Keratinocyte (primary cell): ENCODE results near the gene MUTYH. TPM values are rescaled to one million over a fixed set of nuclear protein-coding genes. Genes with fewer than 3 reads are reported as not detected.

ENCODE experiments used
- DNase-seq: peaks from one replicate; pipeline ENCODE4 v3.0.0-alpha.2; 2011; ENCODE audit warnings: low read depth, missing footprints, low spot score
- FAIRE-seq: peaks from 2 replicates; lab custom pipeline; 2011; peaks lifted over from hg19 to GRCh38; lab: Jason Lieb, UNC
- H2AFZ ChIP-seq: 2 replicates; pipeline ENCODE4 v1.6.0; 2012; ENCODE audit warnings: low read length, control low read depth, inconsistent platforms; ENCODE audit not compliant: control insufficient read depth
- H3K27ac ChIP-seq: 2 replicates; pipeline ENCODE4 v1.5.1; 2011; ENCODE audit warnings: low read length; ENCODE audit not compliant: control insufficient read depth, insufficient read depth
- H3K27me3 ChIP-seq: 3 replicates; pipeline ENCODE4 v1.6.0; 2011; ENCODE audit warnings: low read length; ENCODE audit not compliant: control insufficient read depth, insufficient read depth; ENCODE audit errors: extremely low read depth
- H3K36me3 ChIP-seq, 2 experiments: 2 replicates in 1 of 2; 3 replicates in 1 of 2; pipeline ENCODE4 v1.5.1; 2011; ENCODE audit warnings: low read length in 2 of 2, mild to moderate bottlenecking in 1 of 2; ENCODE audit not compliant: control insufficient read depth in 2 of 2, insufficient read depth in 2 of 2; ENCODE audit errors: extremely low read depth in 1 of 2
- H3K4me1 ChIP-seq: 3 replicates; pipeline ENCODE4 v1.5.1; 2011; ENCODE audit warnings: low read length; ENCODE audit not compliant: control insufficient read depth, insufficient read depth; ENCODE audit errors: extremely low read depth
- H3K4me2 ChIP-seq: 3 replicates; pipeline ENCODE4 v1.6.0; 2011; ENCODE audit warnings: low read depth, low read length; ENCODE audit not compliant: control insufficient read depth, insufficient read depth; ENCODE audit errors: extremely low read depth
- H3K4me3 ChIP-seq, 3 experiments: fragments of 200-600 bp in 1 of 3; sonication (generic) in 1 of 3; 2 replicates in 2 of 3; 3 replicates in 1 of 3; pipeline ENCODE4 v1.5.1; 2011 to 2016; ENCODE audit warnings: low read length in 3 of 3, mild to moderate bottlenecking in 3 of 3, control low read depth in 2 of 3, inconsistent platforms in 1 of 3, low read depth in 1 of 3, mixed read lengths in 1 of 3, mixed run types in 1 of 3, moderate library complexity in 1 of 3; ENCODE audit not compliant: control insufficient read depth in 2 of 3, insufficient read depth in 2 of 3; ENCODE audit errors: extremely low read depth in 1 of 3
- H3K79me2 ChIP-seq: 2 replicates; pipeline ENCODE4 v1.6.0; 2012; ENCODE audit warnings: low read length; ENCODE audit not compliant: control insufficient read depth, insufficient read depth
- H3K9ac ChIP-seq: 3 replicates; pipeline ENCODE4 v1.6.0; 2011; ENCODE audit warnings: low read length; ENCODE audit not compliant: control insufficient read depth, insufficient read depth; ENCODE audit errors: extremely low read depth
- H3K9me1 ChIP-seq: 3 replicates; pipeline ENCODE4 v1.6.0; 2011; ENCODE audit warnings: low read length; ENCODE audit not compliant: control insufficient read depth, insufficient read depth; ENCODE audit errors: extremely low read depth
- H3K9me3 ChIP-seq: 2 replicates; pipeline ENCODE4 v1.5.1; 2012; ENCODE audit warnings: low read depth, low read length; ENCODE audit not compliant: control insufficient read depth
- H4K20me1 ChIP-seq: 3 replicates; pipeline ENCODE4 v1.6.0; 2011; ENCODE audit warnings: low read length; ENCODE audit not compliant: control insufficient read depth, insufficient read depth; ENCODE audit errors: extremely low read depth
- CTCF ChIP-seq, 3 experiments: IDR thresholded peaks in 1 of 3; conservative IDR thresholded peaks in 1 of 3; optimal IDR thresholded peaks in 1 of 3; 2 replicates in 2 of 3; 3 replicates in 1 of 3; pipeline versions ENCODE3 to v1.5.1; 2011; ENCODE audit warnings: low read length in 3 of 3, mild to moderate bottlenecking in 3 of 3, moderate library complexity in 2 of 3, control low read depth in 1 of 3, inconsistent platforms in 1 of 3; ENCODE audit not compliant: insufficient read depth in 2 of 3; ENCODE audit errors: extremely low read depth in 1 of 3
- EZH2 ChIP-seq: IDR thresholded peaks from one replicate; pipeline ENCODE4 v1.6.1; 2012; ENCODE audit warnings: inconsistent platforms, mild to moderate bottlenecking, low read length, moderate library complexity
- dilution Hi-C: fragments of 300-500 bp; cut with MboI; formaldehyde crosslinking; loops from one replicate; pipeline ENCODE4 v1.7.0; 2020; ENCODE audit warnings: low sequenced_read_pairs; ENCODE audit not compliant: extremely low pct_ligation_motif_present
- polyA plus RNA-seq, 5 experiments: library from polyadenylated mRNA; depleted of rRNA in 3 of 5; stranded (reverse) in 3 of 5; stranded (forward) in 1 of 5; unstranded in 1 of 5; fragments of >200 nt; gene quantifications; 1 replicate in 1 of 5; 2 replicates in 3 of 5; 3 replicates in 1 of 5; pipeline versions ENCODE4 v1.2.1 to v1.2.3, GENCODE V29; 2011 to 2012; ENCODE audit warnings: missing spikeins in 2 of 5, low read depth in 1 of 5, low replicate concordance in 1 of 5

MUTYH gene
- polyA plus RNA-seq, 1 donor (not counting 4 experiments of a cell fraction or from before 2014, with no cell fraction given), result 10.0 TPM

GRCh38 chr1:45314266-45314665 lies 26.0 kb downstream of the MUTYH start:
- Histone ChIP-seq H3K9me1 (no peaks in the 10 kb centered on the region), H3K27me3 (no peaks in the 10 kb centered on the region), H2AFZ (no peak overlapping the region), H3K27ac (no peak overlapping the region), H4K20me1 (no peaks in the 10 kb centered on the region), H3K9me3 (no peaks in the 10 kb centered on the region), H3K4me1 (no peaks in the 10 kb centered on the region), H3K36me3 (no peaks in the 10 kb centered on the region), H3K4me2 (no peak overlapping the region), H3K79me2 (no peaks in the 10 kb centered on the region), H3K9ac (no peak overlapping the region), H3K4me3 (no peak overlapping the region)
- FAIRE-seq (no peak), DNase-seq (no peak)
- TF ChIP-seq CTCF (optimal IDR thresholded peaks at IDR 0.05 in 1 of 3, IDR thresholded peaks at IDR 0.05 in 1 of 3, conservative IDR thresholded peaks at IDR 0.05 in 1 of 3; ENCODE audit: extremely low read depth in 1 of 3, insufficient read depth in 2 of 3, low read length in 3 of 3) (no peak), EZH2 (no peak)
- dilution Hi-C loops, result no loop called here

- H3K4me1 ChIP-seq, result peaks cover 13% of the 10 kb centered on the region
- no peak overlapping the region for H2AFZ ChIP-seq
- H3K4me3 ChIP-seq, result no peak overlapping the region
- H3K79me2 ChIP-seq, result no peaks in the 10 kb centered on the region
- no peak overlapping the region for H3K27ac ChIP-seq
- no peak overlapping the region for H3K9ac ChIP-seq
- H3K36me3 ChIP-seq, result no peaks in the 10 kb centered on the region
- H3K9me3 ChIP-seq, result no peaks in the 10 kb centered on the region
- FAIRE-seq (no peak), DNase-seq (no peak)
- TF ChIP-seq EZH2, result no peak
- no peak for TF ChIP-seq CTCF (optimal IDR thresholded peaks at IDR 0.05 in 1 of 3, IDR thresholded peaks at IDR 0.05 in 1 of 3, conservative IDR thresholded peaks at IDR 0.05 in 1 of 3; ENCODE audit: extremely low read depth in 1 of 3, insufficient read depth in 2 of 3, low read length in 3 of 3)
- no peaks in the 10 kb centered on the region for H4K20me1 ChIP-seq
- dilution Hi-C loops, result no loop called here
- H3K27me3 ChIP-seq, result no peaks in the 10 kb centered on the region
- no peak overlapping the region for H3K4me2 ChIP-seq
- H3K9me1 ChIP-seq, result no peaks in the 10 kb centered on the region
Measured at GRCh38 chr1:45306905-45307304, 33.3 kb downstream of the MUTYH start.
